Endothelial cell of umbilical vein (primary cell): ENCODE data around the gene ANAPC7. TPM values are rescaled to one million over a fixed set of nuclear protein-coding genes. Genes with fewer than 3 reads are reported as not detected.

ENCODE experiments used
- BruUV-seq: library from RNA; stranded (reverse); fragments of 400-500 nt; replicated peaks from 2 replicates; lab custom pipeline; 2021; lab: Mats Ljungman, UMichigan
- CTCF ChIA-PET: fragments of 300-600, 350-600 bp; sonication (Branson Sonifier 250); formaldehyde crosslinking; loops from one replicate; lab custom pipeline; 2021; ENCODE audit warnings: antibody characterized with exemption, inconsistent platforms; lab: Charles Lee
- POLR2A ChIA-PET: fragments of 300-600, 350-600 bp; sonication (Branson Sonifier 250); formaldehyde crosslinking; loops from one replicate; lab custom pipeline; 2021; ENCODE audit warnings: antibody characterized with exemption, inconsistent platforms; lab: Charles Lee
- DNase-seq: peaks from one replicate; pipeline ENCODE4 v3.0.0-alpha.2; 2011; ENCODE audit warnings: low read depth, low spot score
- FAIRE-seq: peaks from 2 replicates; lab custom pipeline; 2011; peaks lifted over from hg19 to GRCh38; lab: Jason Lieb, UNC
- H2AFZ ChIP-seq: 2 replicates; pipeline ENCODE4 v1.6.0; 2012; ENCODE audit warnings: low read depth, low read length, control low read depth, inconsistent platforms
- H3K27ac ChIP-seq: 2 replicates; pipeline ENCODE4 v1.5.1; 2011; ENCODE audit warnings: low read depth, mild to moderate bottlenecking, control low read depth, low read length, moderate library complexity; ENCODE audit not compliant: insufficient read depth
- H3K27me3 ChIP-seq, 2 experiments: 2 replicates each; pipeline versions ENCODE4 v1.6.0 to v1.6.1; 2011; ENCODE audit warnings: low read length in 2 of 2, mixed read lengths in 1 of 2; ENCODE audit not compliant: control insufficient read depth in 2 of 2, insufficient read depth in 2 of 2
- H3K36me3 ChIP-seq, 2 experiments: 2 replicates in 1 of 2; 3 replicates in 1 of 2; pipeline ENCODE4 v1.5.1; 2011; ENCODE audit warnings: low read length in 2 of 2, mild to moderate bottlenecking in 1 of 2, moderate library complexity in 1 of 2; ENCODE audit not compliant: control insufficient read depth in 2 of 2, insufficient read depth in 2 of 2; ENCODE audit errors: extremely low read depth in 1 of 2
- H3K4me1 ChIP-seq: 3 replicates; pipeline ENCODE4 v1.5.1; 2011; ENCODE audit warnings: mild to moderate bottlenecking, low read length; ENCODE audit not compliant: control insufficient read depth, insufficient read depth; ENCODE audit errors: extremely low read depth
- H3K4me2 ChIP-seq: 2 replicates; pipeline ENCODE4 v1.6.1; 2011; ENCODE audit warnings: low read length, control low read depth, mixed read lengths; ENCODE audit not compliant: insufficient read depth
- H3K4me3 ChIP-seq, 3 experiments: fragments of 200-600 bp in 1 of 3; sonication (generic), shearing (Covaris generic) in 1 of 3; replicated peaks in 1 of 3; 2 replicates each; pipeline ENCODE4 v1.5.1; 2011 to 2016; ENCODE audit warnings: control low read depth in 3 of 3, low read length in 3 of 3, mild to moderate bottlenecking in 2 of 3, inconsistent platforms in 1 of 3, low read depth in 1 of 3, moderate library complexity in 1 of 3; ENCODE audit not compliant: insufficient read depth in 1 of 3
- H3K79me2 ChIP-seq: 2 replicates; pipeline ENCODE4 v1.6.0; 2012; ENCODE audit warnings: low read length, inconsistent platforms; ENCODE audit not compliant: control insufficient read depth, insufficient read depth
- H3K9ac ChIP-seq: replicated peaks from 2 replicates; pipeline ENCODE3; 2011; ENCODE audit warnings: low read length, control low read depth; ENCODE audit not compliant: insufficient read depth; ENCODE audit errors: extremely low read depth
- H3K9me1 ChIP-seq: replicated peaks from 3 replicates; pipeline ENCODE4 v1.6.0; 2011; ENCODE audit warnings: mild to moderate bottlenecking, low read length; ENCODE audit not compliant: control insufficient read depth, insufficient read depth; ENCODE audit errors: extremely low read depth
- H3K9me3 ChIP-seq: replicated peaks from 2 replicates; pipeline ENCODE4 v1.5.1; 2012; ENCODE audit warnings: low read length, inconsistent platforms; ENCODE audit not compliant: control insufficient read depth, insufficient read depth
- H4K20me1 ChIP-seq: replicated peaks from 2 replicates; pipeline ENCODE3; 2011; ENCODE audit warnings: mild to moderate bottlenecking, low read length; ENCODE audit not compliant: control insufficient read depth, insufficient read depth; ENCODE audit errors: extremely low read depth
- EZH2 ChIP-seq: IDR thresholded peaks from 2 replicates; pipeline ENCODE4 v1.6.1; 2012; ENCODE audit warnings: borderline replicate concordance, low read depth, mild to moderate bottlenecking, moderate library complexity, low read length, inconsistent platforms; ENCODE audit not compliant: severe bottlenecking
- FOS ChIP-seq: IDR thresholded peaks from 2 replicates; pipeline ENCODE4 v1.6.1; 2011; ENCODE audit warnings: mild to moderate bottlenecking, low read length, moderate library complexity, borderline replicate concordance; ENCODE audit not compliant: insufficient read depth
- JUN ChIP-seq: IDR thresholded peaks from 2 replicates; pipeline ENCODE4 v1.6.1; 2011; ENCODE audit warnings: borderline replicate concordance, low read depth; ENCODE audit not compliant: insufficient read length, insufficient read depth
- MYC ChIP-seq: IDR thresholded peaks from one replicate; pipeline ENCODE4 v1.6.1; 2011; ENCODE audit warnings: mild to moderate bottlenecking, low read depth, low read length
- POLR2AphosphoS5 ChIP-seq: IDR thresholded peaks from 2 replicates; pipeline ENCODE4 v1.6.1; 2012; ENCODE audit warnings: low read depth, mild to moderate bottlenecking, control low read depth, low read length, moderate library complexity; ENCODE audit not compliant: insufficient read depth
- dilution Hi-C: fragments of 300-500 bp; cut with MboI; formaldehyde crosslinking; loops from one replicate; pipeline ENCODE4 v1.15.0; 2019; ENCODE audit warnings: low sequenced_read_pairs; ENCODE audit not compliant: extremely low pct_ligation_motif_present
- intact Hi-C: fragments of 100-400 bp; cut with micrococcal nuclease; formaldehyde crosslinking; loops from one replicate; pipeline ENCODE4 v1.10.0; 2022
- polyA plus RNA-seq, 4 experiments: library from polyadenylated mRNA; depleted of rRNA in 3 of 4; stranded (reverse) in 3 of 4; unstranded in 1 of 4; fragments of >200 nt; gene quantifications; 2 replicates each; pipeline versions ENCODE4 v1.2.1 to v1.2.3, GENCODE V29; 2011 to 2012; ENCODE audit warnings: missing spikeins in 1 of 4
- total RNA-seq: library from RNA; stranded (reverse); gene quantifications from 2 replicates; pipeline ENCODE4 v1.2.3, GENCODE V29; 2021
- TF ChIP-seq, protein P1 (sequence below): IDR thresholded peaks from 2 replicates; pipeline ENCODE4 v1.6.1; 2011; ENCODE audit not compliant: insufficient read depth, insufficient read length
- TF ChIP-seq, protein P2 (sequence below), 2 donors: IDR thresholded peaks; 1 replicate in 1 of 2; 2 replicates in 1 of 2; pipeline ENCODE4 v1.5.1; 2011; ENCODE audit warnings: low read length in 2 of 2, mild to moderate bottlenecking in 2 of 2, moderate library complexity in 2 of 2, control low read depth in 1 of 2, inconsistent platforms in 1 of 2, low read depth in 1 of 2; ENCODE audit not compliant: insufficient read depth in 1 of 2; ENCODE audit errors: extremely low read depth in 1 of 2

Gene ANAPC7
- total and polyA plus RNA-seq, 2 donors (not counting 3 experiments of a cell fraction or from before 2014, with no cell fraction given) = 54.2 to 89.0 TPM

- H3K27ac ChIP-seq = no peak overlapping the region
- POLR2A ChIA-PET = no interaction called here
- intact Hi-C loops = no loop called here
Measured at GRCh38 chr12:110348431-110349059, 55.0 kb downstream of the ANAPC7 start.

More at GRCh38 chr12:110348431-110349059, 55.0 kb downstream of the ANAPC7 start:
- no peaks in the 10 kb centered on the region for H3K79me2 ChIP-seq
- CTCF ChIA-PET = interaction anchor here (0.7 to 1.2 kb wide), 2 partner anchors 83 to 254 kb away, joined by 3 to 4 read pairs; no protein-coding TSS in a partner anchor
- no peak for FAIRE-seq
- no peak for DNase-seq
- no peak overlapping the region for H3K9ac ChIP-seq
- no peaks in the 10 kb centered on the region for H3K9me3 ChIP-seq
- BruUV-seq = no TSS peak
- H3K27me3 ChIP-seq = no peaks in the 10 kb centered on the region
- no peaks in the 10 kb centered on the region for H3K9me1 ChIP-seq
- H4K20me1 ChIP-seq = no peaks in the 10 kb centered on the region
- peaks cover 11% of the 10 kb centered on the region for H3K4me1 ChIP-seq
- H2AFZ ChIP-seq = no peak overlapping the region
- dilution Hi-C loops = no loop called here
- H3K4me2 ChIP-seq = no peak overlapping the region
- TF ChIP-seq FOS = no peak
- TF ChIP-seq JUN = no peak
- no peak for TF ChIP-seq POLR2AphosphoS5
- TF ChIP-seq, protein P1, sequence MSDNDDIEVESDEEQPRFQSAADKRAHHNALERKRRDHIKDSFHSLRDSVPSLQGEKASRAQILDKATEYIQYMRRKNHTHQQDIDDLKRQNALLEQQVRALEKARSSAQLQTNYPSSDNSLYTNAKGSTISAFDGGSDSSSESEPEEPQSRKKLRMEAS = no peak
- no peak for TF ChIP-seq MYC
- no peak for TF ChIP-seq EZH2
- TF ChIP-seq, protein P2, sequence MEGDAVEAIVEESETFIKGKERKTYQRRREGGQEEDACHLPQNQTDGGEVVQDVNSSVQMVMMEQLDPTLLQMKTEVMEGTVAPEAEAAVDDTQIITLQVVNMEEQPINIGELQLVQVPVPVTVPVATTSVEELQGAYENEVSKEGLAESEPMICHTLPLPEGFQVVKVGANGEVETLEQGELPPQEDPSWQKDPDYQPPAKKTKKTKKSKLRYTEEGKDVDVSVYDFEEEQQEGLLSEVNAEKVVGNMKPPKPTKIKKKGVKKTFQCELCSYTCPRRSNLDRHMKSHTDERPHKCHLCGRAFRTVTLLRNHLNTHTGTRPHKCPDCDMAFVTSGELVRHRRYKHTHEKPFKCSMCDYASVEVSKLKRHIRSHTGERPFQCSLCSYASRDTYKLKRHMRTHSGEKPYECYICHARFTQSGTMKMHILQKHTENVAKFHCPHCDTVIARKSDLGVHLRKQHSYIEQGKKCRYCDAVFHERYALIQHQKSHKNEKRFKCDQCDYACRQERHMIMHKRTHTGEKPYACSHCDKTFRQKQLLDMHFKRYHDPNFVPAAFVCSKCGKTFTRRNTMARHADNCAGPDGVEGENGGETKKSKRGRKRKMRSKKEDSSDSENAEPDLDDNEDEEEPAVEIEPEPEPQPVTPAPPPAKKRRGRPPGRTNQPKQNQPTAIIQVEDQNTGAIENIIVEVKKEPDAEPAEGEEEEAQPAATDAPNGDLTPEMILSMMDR (IDR thresholded peaks at IDR 0.05; ENCODE audit: extremely low read depth in 1 of 2, insufficient read depth in 1 of 2, low read depth in 1 of 2, low read length in 2 of 2) = no peak
- peaks cover 32 to 54% of the 10 kb centered on the region in 2 experiments for H3K36me3 ChIP-seq
- no peak overlapping the region for H3K4me3 ChIP-seq
